ENCODE data around the gene ASGR1. TPM values are rescaled to one million over a fixed set of nuclear protein-coding genes. Genes with fewer than 3 reads are reported as not detected.

Gene ASGR1
- total RNA-seq, 1 donor from 2014 or later, result 1.6 TPM

DNA sequence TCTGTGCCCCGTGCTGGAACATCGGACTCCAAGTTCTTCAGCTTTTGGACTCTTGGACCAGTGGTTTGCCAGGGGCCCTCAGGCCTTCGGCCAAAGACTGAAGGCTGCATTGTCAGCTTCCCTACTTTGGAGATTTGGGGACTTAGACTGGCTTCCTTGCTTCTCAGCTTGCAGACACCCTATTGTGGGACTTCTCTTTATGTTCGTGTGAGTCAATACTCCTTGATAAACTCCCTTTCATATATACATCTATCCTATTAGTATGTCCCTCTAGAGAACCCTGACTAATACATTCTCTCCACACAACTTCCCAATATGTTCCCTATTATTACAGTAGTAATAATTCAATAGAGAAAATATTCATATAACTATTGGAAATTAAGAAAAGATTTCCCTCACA is 55.3 kb downstream of the ASGR1 start:
- Mint-ChIP-seq H3K27me3 (ENCODE audit: unreplicated experiment) (peaks cover 14% of the 10 kb centered on the region), H3K4me3 (ENCODE audit: unreplicated experiment) (no peak overlapping the region), H3K9me3 (ENCODE audit: unreplicated experiment) (no peaks in the 10 kb centered on the region), H3K4me1 (ENCODE audit: unreplicated experiment) (peaks cover 25% of the 10 kb centered on the region), H3K27ac (ENCODE audit: unreplicated experiment) (no peak overlapping the region), H3K36me3 (ENCODE audit: unreplicated experiment) (no peaks in the 10 kb centered on the region)
- DNase-seq (ENCODE audit: extremely low spot score, unreplicated experiment), result no peak
- TF ChIP-seq CTCF (IDR thresholded peaks at IDR 0.05), result no peak

Small RNA genes lying within 50 kb of the gene (microRNA-seq; reads per million reads assigned to microRNA genes)
- gene MIR324 (ENCODE audit: unreplicated experiment), result 1,592 reads per million, percentile 83 among the genes with 10 or more reads in this experiment

Other genes starting within 250 kb of the ASGR1 start
- gene ALOX12, start 183.3 kb downstream of the ASGR1 start, total RNA-seq, result not detected in 2 replicates
- gene RNASEK, start 166.7 kb downstream of the ASGR1 start, total RNA-seq, result 255 and 269 TPM in 2 replicates
- not detected in 2 replicates for gene BCL6B, start 156.3 kb downstream of the ASGR1 start, total RNA-seq
- 4.4 and 7.9 TPM in 2 replicates for gene SLC16A13, start 143.4 kb downstream of the ASGR1 start, total RNA-seq
- gene SLC16A11, start 135.3 kb downstream of the ASGR1 start, total RNA-seq, result 0.57 and 0.75 TPM in 2 replicates
- not detected in 2 replicates for gene CLEC10A, start 99.1 kb downstream of the ASGR1 start, total RNA-seq
- gene ASGR2, start 64.5 kb downstream of the ASGR1 start, total RNA-seq, result not detected in 2 replicates
- 32.6 and 38.5 TPM in 2 replicates for gene DLG4, start 40.5 kb upstream of the ASGR1 start, total RNA-seq
- gene ACADVL, start 40.6 kb upstream of the ASGR1 start, total RNA-seq, result 302 and 354 TPM in 2 replicates
- gene DVL2, start 55.1 kb upstream of the ASGR1 start, total RNA-seq, result 87.7 and 99.7 TPM in 2 replicates
- gene PHF23, start 60.1 kb upstream of the ASGR1 start, total RNA-seq, result 51.6 and 54.7 TPM in 2 replicates
- gene GABARAP, start 63.1 kb upstream of the ASGR1 start, total RNA-seq, result 642 TPM in 2 replicates
- gene CTDNEP1, start 72.4 kb upstream of the ASGR1 start, total RNA-seq, result 145 and 151 TPM in 2 replicates
- gene ELP5, start 72.8 kb upstream of the ASGR1 start, total RNA-seq, result 30.2 and 37.6 TPM in 2 replicates
- 0.27 and 0.89 TPM in 2 replicates for gene CLDN7, start 83.1 kb upstream of the ASGR1 start, total RNA-seq
- 0.59 and 0.63 TPM in 2 replicates for gene SLC2A4, start 102.3 kb upstream of the ASGR1 start, total RNA-seq
- 0.40 TPM in 1 of 2 replicates, not detected in the other for gene YBX2, start 115.3 kb upstream of the ASGR1 start, total RNA-seq
- gene EIF5A, start 128.3 kb upstream of the ASGR1 start, total RNA-seq, result 352 and 359 TPM in 2 replicates
- 54.9 and 61.9 TPM in 2 replicates for gene GPS2, start 136.0 kb upstream of the ASGR1 start, total RNA-seq
- 38.0 and 45.1 TPM in 2 replicates for gene NEURL4, start 150.0 kb upstream of the ASGR1 start, total RNA-seq
- 2.0 and 4.2 TPM in 2 replicates for gene ACAP1, start 157.2 kb upstream of the ASGR1 start, total RNA-seq
- gene KCTD11, start 172.8 kb upstream of the ASGR1 start, total RNA-seq, result 12.7 and 13.3 TPM in 2 replicates
- not detected in 2 replicates for gene TMEM95, start 175.8 kb upstream of the ASGR1 start, total RNA-seq
- not detected in 2 replicates for gene TNK1, start 201.7 kb upstream of the ASGR1 start, total RNA-seq
- 73.9 and 81.4 TPM in 2 replicates for gene PLSCR3, start 215.2 kb upstream of the ASGR1 start, total RNA-seq
- 40.7 and 45.9 TPM in 2 replicates for gene TMEM256, start 224.7 kb upstream of the ASGR1 start, total RNA-seq
- 53.8 and 56.8 TPM in 2 replicates for gene NLGN2, start 228.5 kb upstream of the ASGR1 start, total RNA-seq
- not detected in 2 replicates for gene SPEM1, start 241.0 kb upstream of the ASGR1 start, total RNA-seq
- not detected in 2 replicates for gene SPEM2, start 246.2 kb upstream of the ASGR1 start, total RNA-seq
- not detected in 2 replicates for gene SPEM3, start 249.5 kb upstream of the ASGR1 start, total RNA-seq

All from osteocyte (in vitro differentiated cells).